NCI-H1436 treated with DMSO at 0.1 percent for 48 hours (cell line): ENCODE data around the gene BAZ2B.

ENCODE experiments used
- DNase-seq: peaks from one replicate; lab custom pipeline; 2025; lab: John Stamatoyannopoulos, UW

BAZ2B gene

DNA sequence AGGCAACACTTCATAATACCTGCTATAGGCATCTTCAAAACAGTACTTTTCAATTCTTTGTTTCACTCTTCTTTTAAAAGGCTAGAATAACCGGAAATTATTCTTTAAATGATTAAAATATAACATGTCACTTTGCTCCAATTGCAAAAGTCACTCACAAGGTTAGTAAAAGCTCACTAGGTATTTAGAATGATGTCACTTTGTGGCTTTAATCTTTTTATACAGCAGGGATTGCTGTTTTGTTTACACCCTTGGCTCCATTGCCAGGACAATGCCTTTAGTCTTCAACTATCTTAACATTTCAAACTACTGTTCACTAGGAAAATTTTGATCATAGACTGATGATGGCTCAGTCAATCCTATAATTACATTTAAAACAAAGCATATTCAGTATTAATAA is 157.1 kb downstream of the BAZ2B start:
- no peak for DNase-seq

DNA sequence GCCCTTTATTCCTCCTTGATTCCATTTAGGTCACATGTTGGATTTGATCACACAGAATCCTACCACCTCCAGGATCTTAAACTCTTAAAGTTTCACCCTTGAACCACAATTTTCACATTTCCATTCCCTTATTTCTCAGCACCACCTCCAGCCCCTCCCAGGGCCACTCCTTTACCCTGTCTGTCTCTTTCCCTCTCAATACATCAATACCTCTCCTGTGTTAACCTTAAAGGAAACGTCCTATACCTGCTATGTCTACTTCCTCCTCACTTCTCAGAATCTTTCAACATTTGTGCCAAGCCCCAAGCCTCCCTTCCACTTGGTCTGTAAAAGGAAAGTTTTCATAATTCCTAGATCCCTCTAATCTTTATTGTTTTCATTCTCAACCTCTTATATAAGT is 158.8 kb downstream of the BAZ2B start:
- DNase-seq: no peak

- DNase-seq: no peak
These were observed 159.6 kb downstream of the BAZ2B start for GRCh38 chr2:159456500-159457426.

- no peak for DNase-seq
These were observed 160.9 kb downstream of the BAZ2B start for GRCh38 chr2:159455330-159455918.

- no peak for DNase-seq
These were observed 162.2 kb downstream of the BAZ2B start for GRCh38 chr2:159454185-159454584.

- no peak for DNase-seq
These were observed 166.2 kb downstream of the BAZ2B start for GRCh38 chr2:159450180-159450579.

DNA sequence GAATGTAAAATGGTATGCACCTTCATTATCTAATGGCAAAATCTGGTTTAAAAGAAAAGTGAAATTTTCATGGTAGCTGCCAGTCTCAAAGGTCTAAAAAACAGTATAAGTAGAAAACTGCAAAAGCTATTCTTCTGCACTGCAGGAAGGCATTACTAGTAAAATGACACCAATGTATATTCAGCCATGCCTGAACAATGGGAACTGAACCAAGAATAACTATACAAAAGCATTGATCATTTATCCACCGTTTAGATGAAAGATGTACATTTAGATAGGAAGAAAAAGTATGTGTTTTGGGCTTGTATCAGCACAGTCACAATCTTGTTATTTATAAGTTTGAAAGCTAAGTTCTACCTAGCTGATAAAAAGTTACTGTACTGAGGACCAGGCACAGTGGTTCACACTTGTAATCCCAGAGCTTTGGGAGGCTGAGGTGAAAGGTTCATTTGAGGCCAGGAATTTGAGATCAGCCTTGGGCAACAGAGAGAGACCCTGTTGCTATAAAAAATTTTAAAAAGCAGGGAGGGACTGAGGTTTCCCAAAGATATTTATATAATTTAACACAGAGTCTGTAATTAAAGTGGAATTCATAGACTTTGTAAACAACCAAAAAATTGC is 166.7 kb downstream of the BAZ2B start:
- no peak for DNase-seq

DNA sequence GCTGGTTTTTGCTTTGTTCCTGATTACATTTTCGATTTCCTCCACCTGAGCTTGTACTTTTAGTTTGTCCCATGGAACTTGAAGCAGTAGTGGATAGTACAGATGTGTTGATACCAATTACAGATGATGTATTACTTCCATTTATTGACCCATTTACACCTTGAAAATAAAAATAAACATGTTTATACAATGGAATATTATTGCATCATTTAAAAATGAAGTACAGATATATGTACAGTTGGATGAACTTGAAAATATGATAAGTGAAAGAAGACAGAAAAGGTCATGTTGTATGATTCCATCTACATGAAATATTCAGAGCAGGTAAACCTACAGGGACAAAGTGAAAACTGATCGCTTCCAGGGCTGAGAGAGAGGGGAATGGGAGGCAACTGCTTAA is 169.5 kb downstream of the BAZ2B start:
- no peak for DNase-seq

- DNase-seq: no peak
These were observed 170.1 kb downstream of the BAZ2B start for GRCh38 chr2:159446201-159446600.

DNA sequence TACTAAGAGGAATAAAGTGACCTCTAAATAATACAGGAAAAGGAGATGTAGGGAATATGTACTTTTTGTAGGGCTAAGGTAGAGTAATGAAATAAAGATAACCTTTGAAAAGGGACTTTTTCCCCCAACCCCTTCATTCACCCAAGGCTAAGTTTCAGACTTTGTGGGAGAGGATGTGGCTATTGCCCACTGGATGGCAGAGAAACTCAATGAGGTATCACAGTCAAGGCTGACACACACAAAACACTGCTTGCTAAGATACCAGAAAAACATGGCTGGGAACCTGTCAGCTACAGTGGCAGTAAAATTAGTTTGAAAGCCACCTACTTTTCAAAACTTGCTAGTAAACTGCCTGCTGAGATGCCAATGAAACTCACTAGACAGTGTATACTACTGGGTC is 171.0 kb downstream of the BAZ2B start:
- no peak for DNase-seq

- no peak for DNase-seq
These were observed 171.6 kb downstream of the BAZ2B start for GRCh38 chr2:159444754-159445153.

GRCh38 chr2:159442159-159442852 is 174.0 kb downstream of the BAZ2B start:
- DNase-seq: no peak

- no peak for DNase-seq
These were observed 175.2 kb downstream of the BAZ2B start for GRCh38 chr2:159441182-159441581.

- no peak for DNase-seq
These were observed 176.9 kb downstream of the BAZ2B start for GRCh38 chr2:159439421-159439820.

GRCh38 chr2:159438720-159439353 is 177.5 kb downstream of the BAZ2B start:
- no peak for DNase-seq

DNA sequence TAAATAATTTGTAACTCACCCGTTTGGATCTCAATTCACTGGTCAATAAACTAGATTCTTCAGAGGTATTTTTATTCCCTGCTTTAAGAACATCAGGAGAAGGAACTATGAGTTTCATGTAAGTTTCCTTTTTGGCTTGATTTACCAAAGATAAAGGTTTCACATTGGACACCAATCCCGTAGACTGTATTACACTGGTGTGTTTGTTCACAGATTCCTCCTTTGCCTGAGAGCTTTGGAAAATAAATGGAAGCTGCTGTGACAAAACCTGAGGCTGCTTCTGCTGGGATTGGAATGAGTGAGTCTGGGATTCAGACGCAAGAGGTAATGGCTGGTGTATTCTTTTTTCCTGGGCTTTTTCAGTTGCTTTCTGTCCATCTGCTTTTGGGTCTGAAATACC is 178.1 kb downstream of the BAZ2B start:
- DNase-seq: no peak

- no peak for DNase-seq
These were observed 183.7 kb downstream of the BAZ2B start for GRCh38 chr2:159432610-159433009.

DNA sequence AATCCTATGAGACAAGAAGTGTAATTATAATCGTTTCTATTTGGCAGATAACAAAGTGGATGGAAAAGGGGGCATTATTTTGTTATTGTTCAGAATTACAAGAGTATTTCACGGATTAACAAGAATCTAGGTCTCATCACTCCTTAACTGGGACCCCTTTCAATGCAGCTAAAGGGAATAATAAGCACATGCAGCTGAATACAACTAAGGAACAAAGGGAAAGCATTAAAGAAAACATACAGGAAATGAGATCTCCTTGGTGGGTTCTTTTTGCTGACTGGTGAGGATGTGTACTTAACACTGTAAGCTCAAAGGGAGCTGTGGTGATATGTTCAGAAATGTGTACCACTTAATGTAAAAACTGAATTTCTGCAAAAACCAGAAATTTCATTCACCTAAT is 189.3 kb downstream of the BAZ2B start:
- DNase-seq: no peak

GRCh38 chr2:159419403-159419802 is 196.9 kb downstream of the BAZ2B start:
- no peak for DNase-seq

- DNase-seq: no peak
These were observed 204.9 kb downstream of the BAZ2B start for GRCh38 chr2:159411460-159411859.

GRCh38 chr2:159410276-159410675 is 206.1 kb downstream of the BAZ2B start:
- DNase-seq: no peak
